Pulmonary artery endothelial cell (primary cell): Measurements from ENCODE around the gene ORM1. TPM values are rescaled to one million over a fixed set of nuclear protein-coding genes. Genes with fewer than 3 reads are reported as not detected.
"Not testable (repeated sequence)": the region's sequence is repeated elsewhere in the genome, so short reads cannot be mapped to it uniquely, and the experiment has no call there.

Experiments
- DNase-seq: peaks from one replicate; pipeline ENCODE4 v3.0.0-alpha.2; 2011; ENCODE audit warnings: low read depth, low spot score
- total RNA-seq: library from RNA; depleted of rRNA; stranded (reverse); fragments of >200 nt; gene quantifications from 2 replicates; pipeline ENCODE4 v1.2.3, GENCODE V29; 2014

ORM1 gene
- total RNA-seq, 1 donor from 2014 or later, result not detected

- DNase-seq, result not testable (repeated sequence)
These were observed 951 bp downstream of the ORM1 start for GRCh38 chr9:114323849-114324248.

GRCh38 chr9:114324492-114324891 lies 1.6 kb downstream of the ORM1 start:
- DNase-seq, result no peak

DNA sequence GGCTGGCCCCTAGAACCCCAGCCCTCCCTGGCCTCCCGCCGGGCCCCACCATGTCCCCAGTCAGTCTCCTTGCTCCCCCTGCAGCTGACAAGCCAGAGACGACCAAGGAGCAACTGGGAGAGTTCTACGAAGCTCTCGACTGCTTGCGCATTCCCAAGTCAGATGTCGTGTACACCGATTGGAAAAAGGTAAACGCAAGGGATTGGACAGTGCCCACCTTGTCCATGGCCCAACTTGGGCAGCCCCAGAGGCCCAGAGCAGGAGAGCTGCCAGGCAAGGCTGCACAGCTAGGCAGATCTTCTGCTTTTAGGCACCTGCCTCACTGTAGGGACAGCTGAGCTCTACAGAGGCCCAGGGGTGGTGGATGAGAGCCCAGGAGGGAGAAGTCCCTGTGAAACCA lies 2.1 kb downstream of the ORM1 start:
- not testable (repeated sequence) for DNase-seq

DNA sequence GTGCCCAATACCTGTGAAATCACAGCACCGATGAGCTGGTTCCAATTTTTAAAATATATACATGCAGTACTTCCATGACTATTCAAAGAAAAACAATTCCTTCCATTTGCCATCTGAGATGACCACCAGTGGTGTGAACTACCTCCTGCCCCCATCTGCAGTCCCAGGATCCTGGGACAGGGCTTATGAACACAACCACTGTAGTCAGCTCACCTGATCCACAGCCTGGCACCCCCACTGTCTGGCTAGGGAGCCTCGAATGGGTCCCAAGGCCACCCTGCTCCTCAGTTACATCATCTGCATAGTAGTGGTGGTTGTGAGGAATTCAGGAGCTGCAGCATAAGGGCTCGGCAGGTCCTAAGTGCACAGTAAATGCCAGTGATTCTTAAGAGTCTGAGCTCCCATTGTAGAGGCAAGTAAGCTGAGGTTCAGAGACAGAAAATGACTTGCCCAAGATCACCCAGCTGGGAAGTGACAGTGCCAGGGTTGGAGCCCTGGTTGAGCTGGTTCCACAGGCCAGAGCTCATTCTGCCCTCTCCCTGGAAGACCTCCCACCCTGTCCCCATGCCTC lies 2.9 kb downstream of the ORM1 start:
- DNase-seq, result not testable (repeated sequence)

GRCh38 chr9:114327749-114328148 lies 4.9 kb downstream of the ORM1 start:
- DNase-seq, result no peak

GRCh38 chr9:114328357-114328820 lies 5.5 kb downstream of the ORM1 start:
- DNase-seq, result not testable (repeated sequence)

GRCh38 chr9:114328937-114329624 lies 6.2 kb downstream of the ORM1 start:
- DNase-seq, result not testable (repeated sequence)

GRCh38 chr9:114329625-114330022 lies 6.7 kb downstream of the ORM1 start, which contains the start of gene ORM2:
Gene ORM2, plus strand, starts transcription at chr9:114329869. Its CDS starts 36 bp downstream, at chr9:114329905.
- DNase-seq, result not testable (repeated sequence)

DNA sequence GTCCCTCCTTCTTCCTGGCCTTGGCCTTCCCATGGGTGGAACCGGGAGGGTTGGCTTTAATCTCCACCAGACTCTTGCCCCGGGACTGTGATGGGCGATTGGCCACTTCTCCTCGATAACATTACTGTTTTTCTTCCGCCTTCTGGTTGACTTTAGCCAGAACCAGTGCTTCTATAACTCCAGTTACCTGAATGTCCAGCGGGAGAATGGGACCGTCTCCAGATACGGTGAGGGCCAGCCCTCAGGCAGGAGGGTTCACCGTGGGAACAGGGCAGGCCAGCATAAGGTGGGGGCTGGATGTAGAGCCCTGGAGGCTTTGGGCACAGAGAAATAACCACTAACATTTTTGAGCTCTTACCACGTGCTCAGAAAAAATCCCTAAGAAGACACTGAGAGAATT lies 7.7 kb downstream of the ORM1 start:
- DNase-seq, result no peak

DNA sequence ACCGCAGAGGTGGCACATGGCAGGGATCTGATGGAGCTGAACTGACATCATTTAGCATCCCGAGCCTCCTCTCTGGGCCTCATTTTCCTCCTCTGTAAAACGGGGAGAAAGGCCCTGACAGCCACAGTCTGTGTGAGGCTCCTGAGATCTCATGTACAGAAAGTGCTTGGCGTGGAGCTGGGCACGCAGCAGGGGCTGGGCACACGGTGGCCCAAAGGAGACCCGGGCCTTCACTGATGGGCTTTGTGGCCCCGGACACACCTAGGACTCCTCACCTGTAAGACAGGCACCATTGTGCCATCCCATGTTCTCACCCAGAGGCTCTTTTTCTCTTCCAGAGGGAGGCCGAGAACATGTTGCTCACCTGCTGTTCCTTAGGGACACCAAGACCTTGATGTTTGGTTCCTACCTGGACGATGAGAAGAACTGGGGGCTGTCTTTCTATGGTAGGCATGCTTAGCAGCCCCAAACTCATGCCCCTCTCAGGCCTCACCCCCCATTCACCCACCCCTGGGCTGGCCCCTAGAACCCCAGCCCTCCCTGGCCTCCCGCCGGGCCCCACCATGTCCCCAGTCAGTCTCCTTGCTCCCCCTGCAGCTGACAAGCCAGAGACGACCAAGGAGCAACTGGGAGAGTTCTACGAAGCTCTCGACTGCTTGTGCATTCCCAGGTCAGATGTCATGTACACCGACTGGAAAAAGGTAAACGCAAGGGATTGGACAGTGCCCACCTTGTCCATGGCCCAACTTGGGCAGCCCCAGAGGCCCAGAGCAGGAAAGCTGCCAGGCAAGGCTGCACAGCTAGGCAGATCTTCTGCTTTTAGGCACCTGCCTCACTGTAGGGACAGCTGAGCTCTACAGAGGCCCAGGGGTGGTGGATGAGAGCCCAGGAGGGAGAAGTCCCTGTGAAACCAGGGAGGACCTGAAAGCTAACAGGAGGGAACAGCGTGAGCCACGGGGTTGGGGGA lies 8.6 kb downstream of the ORM1 start:
- DNase-seq, result not testable (repeated sequence)

GRCh38 chr9:114332474-114333040 lies 9.7 kb downstream of the ORM1 start:
- DNase-seq, result not testable (repeated sequence)

- DNase-seq, result not testable (repeated sequence)
These were observed 10.8 kb downstream of the ORM1 start for GRCh38 chr9:114333718-114334117.

- DNase-seq, result no peak
These were observed 11.6 kb downstream of the ORM1 start for GRCh38 chr9:114334490-114334889.

DNA sequence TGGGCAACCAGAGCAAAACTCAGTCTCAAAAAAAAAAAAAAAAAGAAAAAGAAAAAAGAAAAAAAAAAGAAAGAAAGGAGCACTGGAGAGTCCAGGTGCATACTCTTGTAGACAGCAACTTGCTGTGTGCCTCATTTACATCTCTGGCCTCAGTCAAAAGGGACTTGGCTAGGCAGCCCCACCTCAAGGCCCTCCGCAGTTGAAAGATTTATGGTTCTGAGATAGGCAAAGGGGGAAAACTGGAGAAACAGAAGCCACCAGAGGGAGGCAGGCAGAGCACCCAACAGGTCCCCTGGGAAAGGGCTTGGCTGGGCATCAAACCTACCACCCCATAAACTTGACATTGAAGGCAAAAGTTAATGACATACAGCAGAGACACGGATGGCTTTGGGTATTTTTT lies 12.8 kb downstream of the ORM1 start:
- no peak for DNase-seq

- no peak for DNase-seq
These were observed 13.3 kb downstream of the ORM1 start for GRCh38 chr9:114336157-114336556.

DNA sequence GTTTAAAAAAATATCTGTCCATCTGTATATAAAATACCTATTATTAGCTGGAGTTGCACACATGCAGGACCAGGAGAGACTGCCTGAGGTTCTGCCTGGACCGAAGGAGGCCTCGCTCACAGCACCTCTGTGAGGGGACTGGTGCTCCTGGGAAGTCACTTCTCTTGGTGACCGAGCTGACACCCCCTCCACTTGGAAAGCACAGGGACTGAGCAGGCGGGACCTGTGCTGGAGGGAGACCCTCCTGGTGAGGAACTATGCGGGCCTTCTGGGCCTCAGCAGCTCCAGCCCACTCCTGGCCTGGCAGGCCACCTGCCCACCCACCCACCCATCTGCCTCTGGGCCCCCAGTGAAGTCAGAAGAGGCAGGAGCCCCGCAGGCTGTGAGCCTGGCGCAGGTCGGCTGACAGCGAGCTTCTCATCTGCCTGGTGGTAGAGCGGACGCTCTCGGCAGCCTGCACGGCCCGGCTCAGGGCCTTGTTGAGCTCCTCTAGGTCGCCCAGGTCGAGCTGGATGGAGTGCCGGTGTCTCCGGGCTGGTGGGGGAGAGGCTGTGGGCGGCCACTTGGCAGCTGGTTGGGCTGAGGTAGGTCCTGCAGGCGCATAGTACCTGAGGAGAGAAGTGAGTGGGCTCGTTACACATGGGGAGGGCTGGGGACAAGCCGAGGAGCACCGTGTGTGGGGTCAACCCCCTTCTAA lies 13.9 kb downstream of the ORM1 start:
- DNase-seq, result no peak

- no peak for DNase-seq
These were observed 15.3 kb downstream of the ORM1 start for GRCh38 chr9:114338187-114338586.

DNA sequence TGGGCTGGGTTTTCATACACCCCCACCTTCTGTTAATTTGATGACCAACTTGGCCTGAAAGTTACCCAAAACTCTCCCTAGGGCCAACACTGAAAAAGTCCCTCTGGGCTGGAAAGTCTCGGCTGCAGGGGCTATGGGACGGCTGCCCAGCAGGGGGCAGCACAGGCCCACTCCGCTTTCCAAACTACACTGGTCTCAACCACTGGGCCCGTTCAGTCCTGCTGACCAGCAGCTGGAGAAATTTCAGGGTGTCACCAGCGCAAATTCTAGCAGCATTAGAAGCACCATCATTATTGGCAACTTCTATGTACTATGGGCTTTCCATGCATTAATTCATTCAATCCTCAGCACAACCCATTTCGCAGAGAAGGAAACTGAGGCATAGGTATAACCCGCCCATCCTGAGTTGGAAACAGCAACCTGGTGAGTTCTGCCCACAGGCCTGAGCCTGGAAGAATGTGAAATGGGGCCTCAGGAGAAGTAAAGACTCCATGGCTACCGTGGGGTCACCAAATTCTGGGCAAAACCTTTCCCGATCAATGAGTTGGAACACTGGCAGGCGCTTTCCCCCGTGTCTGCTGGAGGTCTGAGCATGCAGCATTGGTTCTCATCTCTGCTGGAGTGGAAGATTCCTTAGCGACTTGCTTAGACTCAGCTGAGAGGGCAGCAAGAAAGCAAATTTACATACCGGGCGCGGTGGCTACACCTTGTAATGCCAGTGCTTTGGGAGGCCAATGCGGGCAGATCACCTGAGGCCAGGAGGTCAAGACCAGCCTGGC lies 16.4 kb downstream of the ORM1 start:
- DNase-seq, result no peak

- DNase-seq, result no peak
These were observed 18.4 kb downstream of the ORM1 start for GRCh38 chr9:114341152-114341830.

- DNase-seq, result no peak
These were observed 19.1 kb downstream of the ORM1 start for GRCh38 chr9:114341991-114342390.
